ENCODE measurements around the gene TMEM39A.

GRCh38 chr3:119463171-119464169 is at the start of gene TMEM39A:
- TF ChIP-seq POLR2A (IDR thresholded peaks at IDR 0.05; ENCODE audit: low read depth, low read length), result peak; percentile 97
- TF ChIP-seq, protein P1, sequence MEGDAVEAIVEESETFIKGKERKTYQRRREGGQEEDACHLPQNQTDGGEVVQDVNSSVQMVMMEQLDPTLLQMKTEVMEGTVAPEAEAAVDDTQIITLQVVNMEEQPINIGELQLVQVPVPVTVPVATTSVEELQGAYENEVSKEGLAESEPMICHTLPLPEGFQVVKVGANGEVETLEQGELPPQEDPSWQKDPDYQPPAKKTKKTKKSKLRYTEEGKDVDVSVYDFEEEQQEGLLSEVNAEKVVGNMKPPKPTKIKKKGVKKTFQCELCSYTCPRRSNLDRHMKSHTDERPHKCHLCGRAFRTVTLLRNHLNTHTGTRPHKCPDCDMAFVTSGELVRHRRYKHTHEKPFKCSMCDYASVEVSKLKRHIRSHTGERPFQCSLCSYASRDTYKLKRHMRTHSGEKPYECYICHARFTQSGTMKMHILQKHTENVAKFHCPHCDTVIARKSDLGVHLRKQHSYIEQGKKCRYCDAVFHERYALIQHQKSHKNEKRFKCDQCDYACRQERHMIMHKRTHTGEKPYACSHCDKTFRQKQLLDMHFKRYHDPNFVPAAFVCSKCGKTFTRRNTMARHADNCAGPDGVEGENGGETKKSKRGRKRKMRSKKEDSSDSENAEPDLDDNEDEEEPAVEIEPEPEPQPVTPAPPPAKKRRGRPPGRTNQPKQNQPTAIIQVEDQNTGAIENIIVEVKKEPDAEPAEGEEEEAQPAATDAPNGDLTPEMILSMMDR (conservative IDR thresholded peaks at IDR 0.05; ENCODE audit: low read depth, low read length), result 0 out of 2 replicates have a peak, but pooled peaks have one; percentile 18
- TF ChIP-seq USF2 (IDR thresholded peaks at IDR 0.05; ENCODE audit: low read depth, low read length), result no peak
- TF ChIP-seq, protein P2, sequence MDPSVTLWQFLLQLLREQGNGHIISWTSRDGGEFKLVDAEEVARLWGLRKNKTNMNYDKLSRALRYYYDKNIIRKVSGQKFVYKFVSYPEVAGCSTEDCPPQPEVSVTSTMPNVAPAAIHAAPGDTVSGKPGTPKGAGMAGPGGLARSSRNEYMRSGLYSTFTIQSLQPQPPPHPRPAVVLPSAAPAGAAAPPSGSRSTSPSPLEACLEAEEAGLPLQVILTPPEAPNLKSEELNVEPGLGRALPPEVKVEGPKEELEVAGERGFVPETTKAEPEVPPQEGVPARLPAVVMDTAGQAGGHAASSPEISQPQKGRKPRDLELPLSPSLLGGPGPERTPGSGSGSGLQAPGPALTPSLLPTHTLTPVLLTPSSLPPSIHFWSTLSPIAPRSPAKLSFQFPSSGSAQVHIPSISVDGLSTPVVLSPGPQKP (IDR thresholded peaks at IDR 0.05; ENCODE audit: borderline replicate concordance, low read depth, low read length), result no peak
- no peak for TF ChIP-seq RAD21 (IDR thresholded peaks at IDR 0.05; ENCODE audit: low read length)
- TF ChIP-seq MAZ (IDR thresholded peaks at IDR 0.05; ENCODE audit: borderline replicate concordance, low read depth, low read length), result peak; percentile 95
- TF ChIP-seq SMC3 (IDR thresholded peaks at IDR 0.05; ENCODE audit: low read depth, low read length), result no peak

Data from IMR-90 (cell line).